T follicular helper cell (primary cell): ENCODE measurements around the gene OR5H1.
"Not testable (repeated sequence)": the region's sequence is repeated elsewhere in the genome, so short reads cannot be mapped to it uniquely, and the experiment has no call there.

Experiments used
- DNase-seq: peaks from one replicate; pipeline ENCODE4 v3.0.0-alpha.2; 2020; ENCODE audit warnings: low read depth
- total RNA-seq, 2 experiments: gene quantifications; one replicate each; lab custom pipeline; 2026; lab: John Stamatoyannopoulos, UW

OR5H1 gene
- total RNA-seq = 0 reads per million in 2 experiments

DNA sequence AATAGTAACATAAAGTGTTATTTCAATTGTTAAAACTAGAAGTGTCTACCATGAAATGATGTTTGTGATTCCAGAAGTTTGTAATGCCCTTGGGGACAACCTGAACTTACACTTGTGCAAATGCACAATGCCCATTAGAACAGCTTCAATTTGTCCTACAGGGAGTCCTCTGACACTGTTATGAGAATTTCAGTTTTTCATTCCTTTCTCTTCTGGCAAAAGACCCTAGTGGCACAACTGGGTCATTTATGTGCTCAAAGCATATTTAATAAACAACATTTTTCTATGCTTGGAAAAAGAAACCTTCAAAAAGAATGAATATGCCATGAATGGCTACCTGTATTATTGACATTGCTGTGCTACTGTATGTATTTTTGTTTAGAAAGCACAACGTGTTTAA is at the start of gene OR5H1:
TSS of gene OR5H1 (plus strand) at position 301 of the 400 bp plus-strand sequence. CDS start 1,977 bp downstream, outside the sequence.
- DNase-seq = no peak

DNA sequence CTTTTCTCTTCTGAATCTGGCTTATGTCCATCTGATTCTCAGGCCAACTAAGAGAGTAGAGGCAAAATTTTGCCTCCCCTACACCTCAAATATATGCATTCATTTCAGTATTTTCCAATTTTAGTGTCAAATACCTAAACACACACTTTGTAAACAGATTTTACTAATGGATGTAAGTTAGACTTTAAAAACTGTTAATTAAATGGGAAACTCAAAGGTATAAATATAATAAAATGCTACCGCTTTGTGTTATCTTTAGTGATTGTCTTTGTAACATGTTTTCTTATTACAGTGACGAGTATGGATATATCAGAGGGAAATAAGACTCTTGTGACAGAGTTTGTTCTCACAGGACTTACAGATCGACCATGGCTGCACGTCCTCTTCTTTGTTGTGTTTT is 43.6 kb upstream of the OR5H1 start, which contains the start of gene OR5AC2:
TSS of gene OR5AC2 (plus strand) at position 301 of the 400 bp plus-strand sequence. CDS start at position 301, 0 bp downstream.
- DNase-seq = no peak

DNA sequence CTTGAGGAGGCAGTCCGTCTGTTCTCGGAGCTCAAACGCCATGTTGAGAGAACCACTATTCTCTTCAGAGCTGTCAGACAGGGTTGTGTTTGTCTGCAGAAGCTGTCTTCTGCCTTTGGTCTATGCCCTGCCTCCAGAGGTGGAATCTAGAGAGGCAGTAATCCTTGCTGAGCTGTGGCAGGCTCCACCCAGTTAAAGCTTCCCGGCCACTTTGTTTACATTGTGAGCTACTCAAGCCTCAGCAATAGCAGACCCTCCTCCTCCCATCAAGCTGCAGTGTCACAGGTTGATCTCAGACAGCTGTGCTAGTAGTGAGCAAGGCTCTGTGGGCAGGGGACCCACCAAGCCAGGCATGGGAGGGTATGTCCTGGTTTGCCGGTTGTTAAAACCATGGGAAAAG is 34.6 kb upstream of the OR5H1 start:
- no peak for DNase-seq

DNA sequence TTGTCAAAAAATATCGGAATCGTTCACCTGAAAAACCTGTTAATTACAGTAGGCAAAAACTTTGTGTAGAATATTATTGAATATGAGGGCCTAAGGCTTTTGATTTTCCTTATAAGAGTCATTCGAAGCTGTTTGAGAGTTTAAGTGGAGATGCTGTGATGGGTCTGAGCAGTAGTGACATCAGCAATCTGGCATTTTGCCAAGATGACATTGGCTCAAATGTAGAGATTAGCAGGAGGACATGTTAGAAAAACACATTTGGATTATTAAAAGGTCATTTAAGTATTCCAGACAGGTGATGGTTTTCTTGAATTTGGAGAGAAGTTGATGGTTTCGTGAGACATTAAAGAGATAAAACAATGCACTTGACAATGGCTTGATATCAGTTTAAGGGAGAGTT is 30.7 kb upstream of the OR5H1 start:
- no peak for DNase-seq

DNA sequence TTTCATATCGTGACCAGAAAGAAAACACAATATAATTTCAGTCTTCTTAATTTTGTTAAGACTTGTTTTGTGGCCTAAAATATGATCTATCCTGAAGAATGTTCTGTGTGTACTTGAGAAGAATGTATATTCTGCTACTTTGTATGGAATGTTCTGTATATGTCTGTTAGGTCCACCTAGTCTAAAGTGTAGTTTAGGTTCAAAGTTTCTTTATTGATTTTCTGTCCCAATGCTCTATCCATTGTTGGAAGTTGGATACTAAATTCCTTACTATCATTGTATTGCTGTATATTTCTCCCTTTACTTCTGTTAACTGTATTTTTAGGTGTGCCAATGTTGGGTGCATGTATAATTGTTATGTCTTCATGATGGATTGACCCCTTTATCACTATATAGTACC is 22.4 kb upstream of the OR5H1 start:
- DNase-seq = no peak

DNA sequence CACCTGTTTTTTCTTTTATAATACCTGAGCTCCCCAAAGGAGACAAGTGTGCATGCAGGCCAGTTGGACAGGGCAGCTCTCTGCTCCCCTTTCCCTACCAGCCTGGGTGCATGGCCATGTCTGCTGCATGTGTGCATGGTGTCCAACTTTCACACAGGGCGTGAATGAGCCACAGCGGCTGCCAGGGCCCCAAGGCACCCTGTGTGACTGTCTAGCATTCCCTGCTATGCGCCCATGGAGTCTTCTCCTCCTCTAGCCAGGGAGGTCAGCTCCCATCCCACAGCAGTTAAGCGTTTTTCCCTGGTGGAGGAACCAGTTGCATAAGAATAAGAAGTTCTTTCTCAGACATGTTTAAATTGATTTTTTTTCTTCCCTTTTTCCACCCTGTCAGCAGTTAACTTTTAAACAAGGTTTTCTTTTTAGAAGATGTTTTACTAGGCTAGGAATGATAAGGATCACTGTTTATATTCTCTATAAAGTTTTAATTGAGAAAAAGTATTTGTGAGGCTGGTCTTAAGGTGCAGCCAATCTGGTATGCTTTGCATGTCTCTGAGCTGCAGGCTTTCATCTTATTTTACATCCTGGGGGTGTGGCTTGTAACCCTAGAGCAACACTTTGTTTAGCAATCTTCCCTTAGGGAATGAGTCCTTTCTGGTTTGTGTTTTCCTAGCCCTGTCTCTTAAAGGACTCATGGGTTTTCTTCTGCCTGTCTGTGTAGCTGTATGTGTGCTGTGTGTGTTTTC is 20.5 kb upstream of the OR5H1 start:
- DNase-seq = no peak

DNA sequence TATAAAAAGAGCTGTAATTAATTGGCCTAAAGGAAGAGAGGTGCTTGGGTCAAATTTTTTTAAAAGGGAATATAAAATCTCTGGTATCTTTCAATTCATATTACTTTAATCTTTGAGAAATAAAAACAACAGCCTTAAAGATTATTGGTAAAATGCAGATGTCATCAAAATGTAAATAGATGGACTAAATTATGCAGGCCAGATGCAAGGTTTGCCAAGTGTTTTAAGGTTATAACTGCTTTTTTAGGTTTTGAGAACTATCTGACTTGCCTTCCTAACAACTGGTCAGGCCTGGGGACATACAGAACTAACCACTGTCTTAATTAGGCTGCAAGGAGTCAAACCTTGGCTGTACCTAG is 20.0 kb upstream of the OR5H1 start:
- DNase-seq = no peak

DNA sequence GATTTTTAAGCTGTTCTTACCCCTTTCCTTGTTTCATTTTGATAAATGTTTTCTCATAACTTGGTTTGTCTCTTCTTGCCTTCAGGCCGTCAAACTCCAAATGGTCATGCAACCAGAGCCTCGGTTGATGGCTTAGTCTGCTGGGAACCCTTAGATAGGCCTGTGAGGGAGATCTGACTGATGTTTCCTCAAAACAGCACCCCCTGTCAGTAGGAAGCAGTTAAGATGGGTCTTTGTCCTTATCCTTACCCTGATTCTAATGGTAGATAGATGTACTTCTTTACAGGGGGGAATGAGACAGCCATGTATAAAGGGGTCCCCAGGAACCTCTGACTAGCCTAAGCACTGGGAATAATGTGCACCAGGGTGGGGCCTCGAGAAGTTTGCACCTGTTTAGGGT is 16.3 kb upstream of the OR5H1 start:
- no peak for DNase-seq

DNA sequence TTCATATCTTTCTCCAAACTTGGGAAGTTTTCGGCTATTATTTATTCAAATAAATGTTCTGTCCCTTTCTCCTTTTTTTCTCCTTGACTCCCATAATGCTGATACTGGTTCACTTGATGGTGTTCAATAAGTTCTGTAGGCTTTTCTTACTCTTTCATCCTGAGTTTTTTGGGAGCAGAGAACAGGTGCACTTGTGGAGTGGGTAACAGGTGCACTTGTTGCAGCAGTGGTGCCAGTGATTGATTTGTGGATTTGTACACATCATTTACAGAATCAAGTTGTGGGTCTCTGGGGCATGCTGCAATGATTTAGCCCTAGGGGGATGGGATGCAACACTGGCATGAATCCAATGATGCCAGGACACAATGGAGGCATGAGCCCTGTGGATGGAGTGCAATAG is 14.8 kb upstream of the OR5H1 start:
- DNase-seq = no peak

DNA sequence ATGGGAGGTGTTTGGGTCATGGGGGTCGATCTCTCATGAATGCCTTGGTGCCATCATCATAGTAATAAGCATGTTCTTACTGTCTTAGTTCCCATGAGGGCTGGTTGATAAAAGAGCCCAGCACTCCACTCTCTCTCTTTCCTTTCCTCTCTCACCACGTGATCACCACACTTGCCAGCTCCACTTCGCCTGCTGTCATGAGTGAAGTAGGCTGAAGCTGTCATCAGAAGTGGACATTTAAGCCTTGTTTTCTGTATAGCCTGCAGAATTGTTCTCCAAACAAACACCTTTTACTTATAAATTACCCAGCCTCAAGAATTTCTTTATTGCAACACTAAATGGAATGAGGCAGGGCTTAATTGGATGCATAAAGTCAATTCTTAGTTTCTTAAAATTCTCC is 6.1 kb downstream of the OR5H1 start:
- DNase-seq = no peak

DNA sequence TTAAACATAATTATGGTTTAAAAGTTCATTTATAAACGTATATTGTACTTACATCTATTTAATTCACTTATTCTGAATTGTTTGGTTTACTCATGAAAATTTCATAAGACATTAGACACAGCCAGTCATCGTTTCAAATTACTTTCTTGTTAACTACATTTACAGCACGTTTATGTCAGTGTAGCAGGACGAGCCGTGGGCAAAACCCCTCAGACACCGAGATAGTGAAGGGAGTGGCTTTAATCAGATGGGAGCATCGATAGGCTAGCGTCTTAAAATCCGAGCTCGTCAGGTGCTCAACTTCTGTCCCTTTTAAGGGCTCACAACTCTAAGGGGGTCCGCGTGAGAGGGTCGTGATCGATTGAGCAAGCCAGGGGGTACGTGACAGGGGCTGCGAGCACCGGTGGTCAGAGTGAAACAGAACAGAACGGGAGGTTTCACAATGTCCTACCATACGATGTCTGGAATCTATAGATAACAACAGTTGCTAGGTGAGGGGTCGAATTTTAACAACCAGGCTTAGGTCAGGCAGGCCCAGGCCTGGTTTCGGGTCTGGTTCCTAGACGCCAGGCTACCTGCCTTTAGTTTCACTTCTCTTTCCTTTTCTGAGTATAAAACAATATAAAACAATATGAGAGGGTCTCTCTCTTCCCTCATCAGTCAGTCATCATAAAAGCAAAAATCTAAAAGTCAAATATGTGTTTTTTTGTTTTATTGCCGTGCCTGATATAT is 7.5 kb downstream of the OR5H1 start:
- not testable (repeated sequence) for DNase-seq

DNA sequence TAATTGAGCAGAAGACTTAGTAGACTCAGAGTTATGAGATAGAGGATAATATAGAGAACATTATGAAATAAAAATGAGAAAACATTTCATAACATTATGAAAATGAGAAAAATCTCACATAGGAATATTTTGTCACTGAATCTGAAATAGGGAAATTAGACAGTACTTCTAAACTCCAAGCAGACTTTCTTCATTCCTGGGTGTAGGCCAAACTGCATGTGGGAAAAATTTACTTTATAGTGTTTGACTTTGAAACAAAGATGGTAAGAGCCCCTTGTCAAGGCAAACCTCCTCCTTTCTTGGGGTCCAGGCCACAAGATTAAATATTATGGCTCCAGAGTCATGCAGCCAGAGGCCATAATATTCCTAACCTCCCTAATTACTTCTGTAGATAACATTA is 10.0 kb downstream of the OR5H1 start:
- no peak for DNase-seq

DNA sequence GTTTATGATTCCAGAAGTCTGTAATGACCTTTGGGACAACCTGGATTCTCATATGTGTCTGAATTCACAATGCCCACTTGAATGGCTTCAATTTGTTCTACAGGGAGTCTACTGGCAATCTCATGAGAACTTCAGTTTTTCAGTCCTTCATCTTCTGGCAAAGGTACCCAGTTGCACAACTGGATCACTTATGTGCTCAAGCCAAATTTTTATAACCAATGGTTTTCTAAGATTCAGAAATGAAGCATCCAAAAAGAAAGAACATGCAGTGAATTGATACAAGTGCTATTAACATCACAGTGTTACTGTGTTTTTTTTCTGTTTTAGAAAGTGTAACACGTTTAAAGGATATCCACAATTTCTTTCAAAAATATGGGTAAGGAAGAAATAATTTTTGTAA is 16.7 kb downstream of the OR5H1 start, which contains the start of gene OR5H14:
TSS of gene OR5H14 (plus strand) at position 301 of the 400 bp plus-strand sequence. CDS start 1,907 bp downstream, outside the sequence.
- DNase-seq = no peak

DNA sequence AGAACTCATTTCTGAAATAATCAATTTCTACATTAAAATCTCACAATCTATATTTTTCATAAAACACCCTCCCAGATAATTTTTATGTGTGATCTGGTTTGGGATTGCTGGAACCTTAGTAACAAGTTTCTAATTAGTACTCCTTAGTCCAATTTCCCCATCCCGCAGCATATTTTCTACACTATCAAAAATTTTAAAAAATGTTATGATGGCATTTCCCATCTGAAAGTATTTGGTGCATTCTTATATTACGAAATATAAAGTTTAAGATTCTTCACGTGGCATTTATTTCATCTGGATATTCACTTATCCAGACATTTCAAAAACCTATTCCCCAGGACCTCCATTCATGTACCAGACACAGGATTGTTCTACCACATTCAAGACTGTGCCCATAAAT is 18.2 kb downstream of the OR5H1 start:
- DNase-seq = no peak

DNA sequence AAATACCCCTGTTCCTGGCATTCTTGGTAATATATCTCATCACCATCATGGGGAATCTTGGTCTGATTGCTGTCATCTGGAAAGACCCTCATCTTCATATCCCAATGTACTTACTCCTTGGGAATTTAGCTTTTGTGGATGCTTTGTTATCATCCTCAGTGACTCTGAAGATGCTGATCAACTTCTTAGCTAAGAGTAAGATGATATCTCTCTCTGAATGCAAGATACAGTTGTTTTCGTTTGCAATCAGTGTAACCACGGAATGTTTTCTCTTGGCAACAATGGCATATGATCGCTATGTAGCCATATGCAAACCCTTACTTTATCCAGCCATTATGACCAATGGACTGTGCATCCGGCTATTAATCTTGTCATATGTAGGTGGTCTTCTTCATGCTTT is 18.9 kb downstream of the OR5H1 start:
- not testable (repeated sequence) for DNase-seq

DNA sequence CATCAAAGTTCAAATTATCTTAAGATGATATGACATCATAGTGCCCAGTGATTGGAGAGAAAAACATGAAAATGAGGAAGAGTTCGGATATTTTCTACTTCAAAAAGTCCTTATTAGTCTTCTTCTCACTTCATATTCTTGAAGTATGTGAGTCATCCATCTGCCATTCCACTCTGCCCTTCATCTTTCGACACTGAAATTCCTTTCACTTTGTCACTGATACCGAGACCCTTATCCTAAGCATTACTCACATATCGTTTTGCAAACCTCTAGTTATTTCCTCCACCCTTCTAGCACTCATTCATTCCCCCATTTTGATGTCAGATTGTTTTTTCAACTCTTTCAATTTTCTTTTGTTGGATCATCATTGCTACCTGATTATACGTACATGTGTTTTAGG is 20.7 kb downstream of the OR5H1 start:
- no peak for DNase-seq

DNA sequence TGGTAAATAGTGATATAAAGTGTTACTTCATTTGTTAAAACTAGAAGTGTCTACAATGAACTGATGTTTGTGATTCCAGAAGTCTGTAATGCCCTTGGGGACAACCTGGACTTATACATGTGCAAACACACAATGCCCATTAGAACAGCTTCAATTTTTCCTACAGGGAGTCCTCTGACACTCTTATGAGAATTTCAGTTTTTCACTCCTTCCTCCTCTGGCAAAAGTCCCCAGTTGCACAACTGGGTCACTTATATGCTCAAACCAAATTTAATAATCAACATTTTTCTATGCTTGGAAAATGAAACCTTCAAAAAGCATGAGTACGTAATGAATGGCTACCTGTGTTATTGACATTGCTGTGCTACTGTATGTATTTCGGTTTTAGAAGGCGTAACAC is 35.9 kb downstream of the OR5H1 start, which contains the start of gene OR5H15:
TSS of gene OR5H15 (plus strand) at position 301 of the 400 bp plus-strand sequence. CDS start 2,004 bp downstream, outside the sequence.
- DNase-seq = no peak

DNA sequence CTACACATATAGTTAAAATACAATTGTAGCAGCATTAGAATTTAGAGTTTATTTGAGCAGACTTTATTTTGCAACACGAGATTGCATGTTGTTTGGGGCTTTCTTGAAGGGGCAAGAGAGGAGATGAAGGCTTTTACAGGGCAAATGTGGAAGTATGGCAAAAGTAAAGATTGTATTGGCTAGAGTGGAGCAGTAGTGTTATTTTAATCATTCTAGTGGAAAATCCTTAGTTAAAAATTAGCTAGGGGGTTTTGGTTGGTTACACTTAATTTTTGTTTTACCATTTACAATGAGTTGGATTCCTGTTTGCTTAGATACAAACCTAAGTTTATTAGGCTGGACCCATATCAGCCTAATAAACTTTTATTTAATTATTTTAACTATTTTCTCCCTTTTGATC is 40.5 kb downstream of the OR5H1 start:
- no peak for DNase-seq

DNA sequence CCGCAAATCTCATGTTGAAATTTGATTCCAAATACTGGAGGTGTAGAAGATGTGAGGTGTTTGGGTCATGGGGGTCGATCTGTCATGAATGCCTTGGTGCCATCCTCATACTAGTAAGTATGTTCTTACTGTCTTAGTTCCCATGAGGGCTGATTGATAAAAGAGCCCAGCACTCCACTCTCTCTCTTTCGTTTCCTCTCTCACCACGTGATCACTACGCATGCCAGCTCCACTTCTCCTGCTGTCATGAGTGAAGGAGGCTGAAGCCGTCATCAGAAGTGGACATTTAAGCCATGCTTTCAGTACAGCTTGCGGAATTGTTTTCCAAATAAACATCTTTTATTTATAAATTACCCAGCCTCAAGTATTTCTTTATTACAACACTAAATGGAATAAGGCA is 42.1 kb downstream of the OR5H1 start:
- no peak for DNase-seq

DNA sequence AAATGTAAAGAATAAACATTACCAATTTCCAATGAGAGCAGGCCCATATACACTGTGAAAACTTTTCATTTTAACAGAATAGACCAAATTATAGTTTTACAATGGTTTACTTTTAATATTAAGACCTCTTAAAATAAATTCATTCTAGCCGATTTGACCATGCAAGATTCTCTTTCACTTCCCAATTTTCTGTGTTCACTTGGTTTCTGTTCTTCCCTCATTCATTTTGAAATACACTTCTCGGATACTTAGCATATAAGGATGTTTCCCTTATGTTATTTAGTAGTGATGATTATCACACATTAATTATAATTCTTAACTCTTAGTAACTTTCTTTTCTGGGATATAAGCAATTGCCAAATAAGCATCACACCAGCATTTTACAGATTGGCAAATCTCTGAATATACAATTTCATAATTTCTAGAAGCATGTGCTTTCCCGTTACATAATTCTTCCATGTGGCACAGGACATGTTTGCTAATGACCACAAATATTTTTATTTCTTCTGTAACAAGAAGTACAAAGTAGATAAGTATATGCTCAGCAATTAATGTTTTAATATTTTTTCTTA is 49.9 kb downstream of the OR5H1 start:
- DNase-seq = no peak

DNA sequence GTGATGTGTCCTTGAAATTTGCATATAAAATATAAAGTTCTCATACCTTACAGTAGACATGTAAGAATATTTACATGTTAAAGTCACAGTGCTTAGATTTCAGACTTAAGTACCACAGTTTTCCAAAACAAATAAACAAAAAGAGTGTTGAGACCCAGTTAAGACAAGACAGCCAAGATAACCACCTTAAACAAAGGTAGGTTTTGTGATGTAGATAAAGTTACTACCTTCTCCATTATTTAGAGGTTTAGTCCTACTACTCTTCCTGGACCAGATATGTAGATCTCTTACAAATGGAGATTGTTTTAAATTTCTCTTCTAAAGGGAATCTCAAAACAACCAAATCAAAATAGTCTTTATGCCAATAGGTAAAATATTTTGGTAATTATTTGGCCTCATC is 51.7 kb downstream of the OR5H1 start:
- DNase-seq = no peak

DNA sequence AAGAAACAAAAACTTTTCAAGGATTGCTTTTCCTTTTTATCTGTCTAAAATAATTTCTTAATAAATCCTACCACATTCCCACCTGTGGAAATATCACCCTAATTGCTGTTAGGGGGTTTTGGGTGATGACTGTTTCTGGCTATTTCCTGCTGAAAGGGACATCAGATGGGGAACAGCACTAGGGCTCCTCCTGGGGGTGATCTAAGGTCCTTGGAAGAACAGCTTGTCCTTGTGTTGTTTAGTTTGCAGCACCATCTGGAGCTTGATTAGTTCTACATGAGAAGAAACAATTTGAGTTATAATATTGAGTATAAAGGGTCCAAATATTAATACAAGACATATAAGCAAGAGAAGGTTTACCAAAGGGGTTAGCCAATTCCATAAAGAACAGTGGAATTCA is 54.7 kb downstream of the OR5H1 start:
- DNase-seq = no peak
